GM19238 (cell line): Measurements from ENCODE around the gene JAM3.
"Not testable (repeated sequence)": the region's sequence is repeated elsewhere in the genome, so short reads cannot be mapped to it uniquely, and the experiment has no call there.

ENCODE experiments used
- DNase-seq: peaks from one replicate; pipeline ENCODE4 v3.0.0; 2011; ENCODE audit warnings: low spot score; ENCODE audit not compliant: insufficient read length

JAM3 gene

GRCh38 chr11:134062265-134063123 is 6.4 kb upstream of the JAM3 start:
- no peak for DNase-seq

- DNase-seq: no peak
Measured at GRCh38 chr11:134063124-134063495, 5.8 kb upstream of the JAM3 start.

GRCh38 chr11:134063991-134064747 is 4.7 kb upstream of the JAM3 start:
- DNase-seq: no peak

- DNase-seq: no peak
Measured at GRCh38 chr11:134065381-134065780, 3.5 kb upstream of the JAM3 start.

GRCh38 chr11:134066943-134067885 is 1.7 kb upstream of the JAM3 start:
- DNase-seq: no peak

GRCh38 chr11:134069426-134070341 is 812 bp downstream of the JAM3 start:
- DNase-seq: no peak

GRCh38 chr11:134070342-134070845 is 1.5 kb downstream of the JAM3 start:
- no peak for DNase-seq

GRCh38 chr11:134071306-134071705 is 2.4 kb downstream of the JAM3 start:
- DNase-seq: no peak

GRCh38 chr11:134071766-134072402 is 3.0 kb downstream of the JAM3 start:
- DNase-seq: no peak

- DNase-seq: no peak
Measured at GRCh38 chr11:134072844-134073243, 4.0 kb downstream of the JAM3 start.

- no peak for DNase-seq
Measured at GRCh38 chr11:134074346-134074745, 5.5 kb downstream of the JAM3 start.

GRCh38 chr11:134074766-134075165 is 5.9 kb downstream of the JAM3 start:
- DNase-seq: no peak

- no peak for DNase-seq
Measured at GRCh38 chr11:134079317-134079716, 10.4 kb downstream of the JAM3 start.

- not testable (repeated sequence) for DNase-seq
Measured at GRCh38 chr11:134081258-134081657, 12.4 kb downstream of the JAM3 start.

- no peak for DNase-seq
Measured at GRCh38 chr11:134082990-134083389, 14.1 kb downstream of the JAM3 start.

- no peak for DNase-seq
Measured at GRCh38 chr11:134086376-134086775, 17.5 kb downstream of the JAM3 start.

GRCh38 chr11:134092006-134092405 is 23.1 kb downstream of the JAM3 start:
- DNase-seq: not testable (repeated sequence)

GRCh38 chr11:134097166-134097565 is 28.3 kb downstream of the JAM3 start:
- no peak for DNase-seq

- DNase-seq: no peak
Measured at GRCh38 chr11:134098566-134099184, 29.8 kb downstream of the JAM3 start.
